ENCODE results near the gene TEPSIN.

Gene TEPSIN

GRCh38 chr17:81267390-81268067 lies 28.7 kb upstream of the TEPSIN start:
- no peak for FAIRE-seq

GRCh38 chr17:81265576-81265975 lies 26.7 kb upstream of the TEPSIN start:
- no peak for FAIRE-seq

DNA sequence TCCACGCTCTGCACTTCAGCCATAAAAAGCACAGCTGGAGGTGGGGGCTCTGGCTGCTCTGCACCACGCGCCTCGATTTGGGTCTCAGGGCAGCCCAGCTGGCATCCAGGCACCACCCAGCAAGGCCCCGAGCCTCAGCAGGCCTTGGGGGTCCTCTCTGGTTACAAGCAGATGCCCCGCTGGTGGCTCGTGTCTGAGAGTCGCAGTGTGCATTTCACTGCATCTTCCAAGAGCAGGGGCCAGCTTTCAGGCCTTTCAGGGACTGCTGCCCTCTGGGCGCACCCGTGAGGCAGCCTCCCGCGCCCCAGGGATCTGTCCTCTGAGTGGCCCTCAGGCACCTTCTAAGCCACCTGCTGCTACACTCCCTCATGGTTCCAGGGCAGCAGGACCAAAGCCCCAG lies 25.8 kb upstream of the TEPSIN start:
- FAIRE-seq, result no peak

DNA sequence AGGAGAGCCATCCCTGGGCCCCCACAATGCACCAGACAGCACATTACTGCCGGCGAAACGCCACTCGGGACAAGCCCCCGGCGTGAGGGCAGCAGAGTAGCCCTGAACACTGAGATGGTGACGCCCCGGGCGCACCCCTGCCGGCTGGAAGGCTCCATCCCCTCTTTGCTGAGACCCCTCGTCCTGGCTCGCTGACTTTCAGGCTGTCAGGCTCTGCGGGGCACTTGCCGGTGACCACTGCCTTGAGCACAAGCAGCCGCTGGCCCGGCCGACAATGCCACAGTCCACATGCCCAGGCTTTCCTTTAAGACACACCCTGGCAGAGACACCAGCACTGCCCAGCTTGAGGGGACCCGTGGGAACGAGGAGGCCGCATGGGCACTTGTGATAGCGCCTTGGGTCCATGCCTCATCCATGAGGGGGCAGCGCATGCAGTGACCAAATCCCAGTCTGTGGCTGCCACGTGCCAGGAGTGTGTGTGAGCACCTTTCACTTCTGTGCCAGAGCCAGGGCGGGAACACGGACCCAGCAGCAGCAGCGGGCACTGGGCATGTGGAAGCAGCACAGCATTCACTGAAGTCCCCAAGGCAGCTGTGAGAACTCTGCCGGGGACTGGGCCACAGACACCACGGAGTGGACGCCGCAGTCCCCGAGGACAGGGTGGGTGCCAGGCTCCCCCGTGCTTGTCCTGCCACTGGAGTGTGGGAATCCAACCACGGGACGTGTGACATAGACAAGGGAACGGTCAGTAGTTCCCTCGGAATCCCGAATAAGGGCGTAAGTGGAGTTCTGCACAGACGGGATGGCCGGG lies 24.7 kb upstream of the TEPSIN start:
- no peak for FAIRE-seq

DNA sequence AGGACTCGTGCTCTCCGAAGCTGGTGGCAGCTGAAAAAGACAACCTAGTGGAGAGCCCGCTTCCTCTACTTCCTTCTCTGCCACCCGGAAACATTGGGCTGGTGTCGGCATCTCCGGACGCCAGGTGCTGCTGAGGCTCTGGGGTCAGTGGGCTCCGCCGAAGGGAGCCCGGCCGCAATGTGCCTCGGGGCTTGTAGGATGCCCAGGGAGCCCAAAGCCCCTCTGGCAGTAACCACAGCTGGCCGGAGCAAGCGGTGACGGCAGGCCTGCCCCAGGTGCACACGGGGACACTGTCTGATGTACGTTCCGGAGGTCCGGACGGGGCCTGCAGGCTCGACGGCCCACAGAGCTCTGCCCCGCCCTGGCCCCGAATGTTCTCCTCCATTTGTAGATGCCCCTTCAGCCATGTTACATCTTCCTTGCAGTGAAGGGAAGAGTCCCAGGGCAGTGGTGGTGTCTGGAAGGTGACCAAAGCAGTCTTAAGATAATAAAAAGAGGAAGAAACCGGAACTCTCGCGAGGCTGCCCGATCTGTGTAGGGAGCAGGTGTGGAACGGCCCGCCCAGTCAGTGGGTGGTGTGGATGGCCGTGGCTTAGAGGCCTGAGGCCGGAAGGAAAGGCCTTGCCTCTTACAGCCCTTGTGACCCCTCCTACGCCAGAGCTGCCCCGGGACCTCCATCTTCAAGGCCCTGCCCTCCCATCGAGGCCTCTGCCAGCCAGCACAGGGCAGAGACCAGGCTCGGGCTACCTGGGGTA lies 22.9 kb upstream of the TEPSIN start:
- no peak for FAIRE-seq

DNA sequence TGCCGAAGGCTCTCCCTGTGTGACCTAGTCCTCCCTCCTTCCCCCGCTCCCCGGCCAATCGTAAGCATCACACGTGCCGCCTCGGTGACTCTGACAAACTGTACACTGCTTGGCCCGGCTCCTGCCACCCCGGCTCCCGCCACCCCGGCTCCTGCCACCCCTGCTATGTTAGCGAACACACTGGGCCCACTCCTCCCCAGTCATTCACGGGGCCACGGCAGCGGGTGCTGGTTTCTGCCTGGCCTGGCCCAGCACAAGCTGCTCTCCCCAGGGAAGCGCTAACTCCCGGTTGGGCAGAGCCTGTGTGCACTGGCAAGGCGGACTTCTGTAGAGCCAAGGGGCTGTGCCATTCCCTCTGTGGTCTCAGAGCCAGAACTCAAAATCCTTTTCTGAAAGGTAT lies 22.2 kb upstream of the TEPSIN start:
- no peak for FAIRE-seq

GRCh38 chr17:81260641-81261040 lies 21.8 kb upstream of the TEPSIN start:
- no peak for FAIRE-seq

GRCh38 chr17:81260171-81260570 lies 21.3 kb upstream of the TEPSIN start:
- FAIRE-seq, result no peak

- no peak for FAIRE-seq
Measured at GRCh38 chr17:81259058-81259605, 20.3 kb upstream of the TEPSIN start.

- FAIRE-seq, result no peak
Measured at GRCh38 chr17:81258292-81258691, 19.4 kb upstream of the TEPSIN start.

DNA sequence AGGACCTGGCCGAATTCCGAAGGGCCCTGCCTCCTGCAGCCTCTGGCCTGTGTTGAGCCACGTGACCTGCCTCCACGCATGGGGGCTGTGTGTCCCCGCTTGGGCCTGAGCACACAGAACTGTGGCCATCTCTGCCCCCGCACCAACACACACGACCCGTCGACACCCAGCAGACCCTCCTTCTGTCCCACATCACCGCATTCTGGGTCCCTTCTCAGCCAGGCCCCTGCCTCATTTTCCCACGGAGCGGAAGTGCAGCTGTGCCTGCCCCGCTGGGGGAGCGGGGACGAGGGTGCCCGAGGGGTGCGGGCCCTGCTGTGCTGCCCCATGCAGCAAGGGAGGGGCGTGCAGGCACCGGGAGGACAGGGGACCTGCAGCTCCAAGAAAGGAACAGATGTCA lies 18.7 kb upstream of the TEPSIN start:
- FAIRE-seq, result no peak

- FAIRE-seq, result no peak
Measured at GRCh38 chr17:81256616-81257015, 17.8 kb upstream of the TEPSIN start.

DNA sequence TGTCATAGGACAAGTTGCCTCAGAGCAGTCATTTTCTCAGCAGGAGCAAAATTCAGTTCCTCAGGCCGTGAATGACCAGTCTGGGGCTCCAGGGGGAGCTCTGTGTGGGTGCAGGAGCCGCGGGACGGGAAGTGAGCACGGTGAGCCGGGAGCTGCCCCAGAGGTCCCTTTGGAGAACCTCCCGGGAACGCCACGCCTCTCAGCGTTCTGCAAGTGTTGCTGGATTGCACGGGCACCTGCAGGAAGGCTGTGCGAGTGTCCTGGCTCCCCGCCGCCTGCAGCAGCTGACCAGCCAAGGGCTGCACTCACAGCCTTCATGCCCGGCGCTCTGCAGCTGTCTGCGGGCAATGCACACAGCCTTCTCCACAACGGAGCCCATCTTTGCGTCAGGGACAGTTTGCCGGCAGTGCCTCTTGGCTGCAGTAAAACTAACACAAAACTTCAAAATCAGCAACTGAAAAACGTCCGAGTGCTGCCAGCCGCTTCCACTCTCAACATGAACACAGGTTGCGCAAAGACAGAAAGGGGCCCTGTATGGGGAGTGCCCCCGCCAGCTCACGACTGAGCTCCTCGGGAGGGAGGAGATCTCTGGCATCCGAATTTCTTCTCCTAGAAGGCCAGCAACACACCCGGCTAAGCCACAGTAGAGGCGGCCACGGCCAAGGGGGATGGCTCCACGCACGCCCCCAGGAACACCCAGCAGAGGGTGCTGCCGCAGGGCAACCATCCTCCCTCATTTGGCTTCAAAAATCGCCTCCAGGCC lies 16.3 kb upstream of the TEPSIN start:
- no peak for FAIRE-seq

DNA sequence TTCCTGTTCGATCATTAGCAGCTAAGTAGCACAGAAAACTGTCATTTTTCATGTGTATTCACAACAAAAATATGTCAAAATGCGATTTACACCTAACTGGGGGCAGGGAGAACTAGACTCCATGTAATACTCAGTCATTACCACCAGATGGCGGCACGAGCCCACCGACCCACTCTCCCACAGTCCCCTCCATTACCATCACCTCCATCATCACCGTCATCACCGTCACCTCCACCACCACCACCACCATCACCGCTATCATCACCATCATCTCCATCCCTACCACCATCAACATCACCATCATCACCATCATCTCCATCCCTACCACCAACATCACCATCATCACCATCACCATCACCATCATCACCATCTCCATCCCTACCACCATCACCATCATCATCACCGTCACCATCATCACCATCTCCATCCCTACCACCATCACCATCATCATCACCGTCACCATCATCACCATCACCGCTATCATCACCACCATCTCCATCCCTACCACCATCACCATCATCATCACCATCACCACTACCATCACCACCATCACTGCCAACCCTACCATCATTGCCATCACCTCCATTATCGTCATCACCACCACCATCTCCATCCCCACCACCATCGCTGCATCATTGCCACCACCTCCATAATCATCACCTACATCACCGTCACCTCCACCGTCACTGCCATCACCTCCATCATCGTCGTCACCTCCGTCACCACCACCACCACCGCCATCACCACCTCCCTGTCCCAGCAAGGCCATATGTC lies 14.7 kb upstream of the TEPSIN start:
- FAIRE-seq, result no peak

- FAIRE-seq, result no peak
Measured at GRCh38 chr17:81252987-81253329, 14.1 kb upstream of the TEPSIN start.

DNA sequence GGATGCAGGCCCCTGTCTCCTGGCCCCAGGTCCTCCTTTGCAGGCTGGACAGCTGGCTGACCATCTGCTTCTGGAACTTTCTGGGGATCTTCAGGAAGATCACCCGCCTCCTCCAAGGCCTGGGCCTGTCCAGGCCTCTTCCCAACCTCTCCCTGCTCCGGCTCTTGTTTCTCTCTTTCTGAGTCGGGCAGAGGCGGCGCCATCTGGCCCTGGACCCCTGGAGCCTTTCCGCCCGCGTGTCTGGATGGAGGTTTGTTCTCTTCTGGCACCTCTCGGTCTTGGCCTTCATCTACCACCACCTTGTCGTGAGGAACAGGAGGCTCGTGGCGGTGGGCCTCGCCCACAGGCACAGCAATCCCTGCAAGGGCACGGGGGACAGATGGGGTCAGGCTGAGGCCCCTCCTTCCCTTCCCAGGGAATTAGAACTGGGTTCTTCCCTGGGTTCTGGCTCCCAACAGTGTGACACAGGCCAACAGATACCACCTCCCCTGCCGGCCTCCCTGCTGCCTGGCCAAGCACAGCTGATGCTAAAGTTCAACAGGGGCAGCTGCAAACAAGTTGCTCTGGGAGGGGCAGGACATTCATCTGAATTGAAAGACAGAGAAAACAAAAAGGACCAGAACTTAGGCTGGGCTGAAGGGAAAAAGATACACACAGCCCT lies 13.6 kb upstream of the TEPSIN start:
- FAIRE-seq, result no peak

- no peak for FAIRE-seq
Measured at GRCh38 chr17:81251709-81252301, 12.9 kb upstream of the TEPSIN start.

- no peak for FAIRE-seq
Measured at GRCh38 chr17:81251094-81251708, 12.3 kb upstream of the TEPSIN start.

DNA sequence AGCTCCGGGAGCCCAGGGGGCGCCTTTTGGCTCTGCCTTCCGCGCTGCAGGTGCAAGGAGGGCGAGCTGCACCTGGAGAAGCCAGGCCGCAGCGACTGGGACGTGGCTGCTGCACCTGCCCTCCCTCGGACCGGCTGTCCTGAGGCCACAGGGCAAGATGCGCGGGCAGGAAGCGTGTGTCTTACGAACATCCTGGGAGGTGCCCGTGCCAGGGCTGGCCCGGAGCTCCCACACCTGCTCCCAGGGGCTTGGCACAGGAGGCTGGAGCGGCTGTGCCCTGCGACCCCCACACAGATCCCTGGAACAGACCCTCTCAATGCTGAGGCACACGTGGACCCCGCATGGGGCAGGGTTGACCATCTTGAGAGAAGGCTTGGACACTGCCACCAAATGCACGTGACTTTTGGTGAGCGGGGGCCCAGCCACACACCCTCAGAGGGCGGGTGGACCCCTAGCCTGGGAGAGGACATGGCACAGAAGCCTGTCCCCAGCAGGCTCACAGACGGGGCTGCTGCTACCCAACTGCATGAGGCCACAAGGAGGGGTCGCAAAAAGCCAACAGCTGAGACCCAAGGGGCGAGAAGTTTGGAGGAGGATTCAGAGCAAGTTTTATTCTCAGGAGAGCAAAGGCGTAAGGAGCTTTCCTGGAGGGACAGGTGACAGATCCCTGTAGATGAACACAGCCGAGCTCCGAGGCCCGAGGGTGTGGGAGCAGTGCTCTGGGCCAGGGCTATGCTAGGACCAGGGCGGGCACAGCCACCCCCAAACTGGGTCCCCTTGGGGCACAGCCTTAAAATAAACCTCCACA lies 11.6 kb upstream of the TEPSIN start:
- FAIRE-seq, result no peak
